Femur (tissue), 1 donor: ENCODE measurements around the gene FSTL4.

ENCODE experiments used
- DNase-seq: peaks from one replicate; pipeline ENCODE4 v3.0.0-alpha.2; 2017

Gene FSTL4

DNA sequence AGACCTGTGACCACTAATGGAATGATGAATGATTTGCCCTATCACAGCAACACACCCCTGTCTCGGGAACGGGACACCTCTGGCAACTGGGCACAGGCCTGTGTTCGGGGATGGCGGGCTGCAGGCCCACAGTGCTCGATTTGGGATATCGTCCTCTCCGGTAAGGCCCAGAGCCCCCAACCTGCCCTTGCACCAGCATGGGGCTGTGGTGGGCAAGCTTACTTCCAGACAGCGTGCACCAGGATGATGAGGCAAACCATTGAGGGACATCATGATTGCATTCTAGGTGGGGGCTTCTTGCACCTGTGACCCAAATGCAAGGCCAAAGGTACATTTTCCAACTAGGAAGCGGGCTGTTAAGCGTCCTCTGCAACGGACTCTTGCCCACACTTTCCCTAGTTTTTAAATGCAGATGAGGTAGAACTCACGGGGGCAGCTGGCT is 275.4 kb downstream of the FSTL4 start:
- DNase-seq: no peak

DNA sequence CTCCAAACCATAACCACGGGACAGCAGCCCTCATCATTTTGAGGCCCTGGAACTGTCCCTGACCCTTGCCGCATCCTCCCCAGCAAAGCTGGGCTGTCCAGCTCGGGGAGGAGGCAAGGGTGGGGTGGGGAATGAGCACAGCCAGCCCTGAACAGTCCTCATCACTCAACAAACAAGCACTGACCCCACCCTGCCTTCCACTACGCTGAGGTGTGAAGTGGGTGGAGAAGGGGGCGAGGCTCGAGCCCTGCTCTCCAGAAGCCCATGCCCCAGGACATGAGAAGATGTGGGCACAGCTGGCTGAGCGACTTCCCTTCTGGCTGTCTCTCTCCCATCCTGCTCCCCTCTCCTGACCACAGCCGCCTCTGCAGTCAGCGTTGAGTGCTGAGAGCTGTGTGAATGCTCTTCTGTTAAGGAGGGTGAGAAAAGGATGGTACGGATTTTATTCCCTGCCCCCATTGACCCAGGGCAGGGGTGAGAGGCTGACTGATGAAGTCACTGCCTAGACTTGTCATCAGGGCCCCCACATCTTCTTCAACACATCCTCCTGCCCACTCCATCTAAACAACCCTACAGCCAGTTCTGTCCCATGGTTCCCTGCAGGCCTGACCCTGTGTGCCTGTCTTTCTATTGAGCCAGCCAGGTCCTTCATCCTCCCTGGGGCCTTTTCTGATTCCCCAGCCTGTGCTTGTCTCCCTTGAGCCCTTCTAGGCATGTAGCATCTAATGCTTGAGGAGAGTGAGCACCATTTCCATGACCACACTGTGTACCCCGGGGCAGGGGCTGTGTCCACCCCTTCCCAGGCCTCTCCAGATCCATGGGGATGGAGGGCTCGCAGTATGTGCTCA is 276.0 kb downstream of the FSTL4 start:
- no peak for DNase-seq

DNA sequence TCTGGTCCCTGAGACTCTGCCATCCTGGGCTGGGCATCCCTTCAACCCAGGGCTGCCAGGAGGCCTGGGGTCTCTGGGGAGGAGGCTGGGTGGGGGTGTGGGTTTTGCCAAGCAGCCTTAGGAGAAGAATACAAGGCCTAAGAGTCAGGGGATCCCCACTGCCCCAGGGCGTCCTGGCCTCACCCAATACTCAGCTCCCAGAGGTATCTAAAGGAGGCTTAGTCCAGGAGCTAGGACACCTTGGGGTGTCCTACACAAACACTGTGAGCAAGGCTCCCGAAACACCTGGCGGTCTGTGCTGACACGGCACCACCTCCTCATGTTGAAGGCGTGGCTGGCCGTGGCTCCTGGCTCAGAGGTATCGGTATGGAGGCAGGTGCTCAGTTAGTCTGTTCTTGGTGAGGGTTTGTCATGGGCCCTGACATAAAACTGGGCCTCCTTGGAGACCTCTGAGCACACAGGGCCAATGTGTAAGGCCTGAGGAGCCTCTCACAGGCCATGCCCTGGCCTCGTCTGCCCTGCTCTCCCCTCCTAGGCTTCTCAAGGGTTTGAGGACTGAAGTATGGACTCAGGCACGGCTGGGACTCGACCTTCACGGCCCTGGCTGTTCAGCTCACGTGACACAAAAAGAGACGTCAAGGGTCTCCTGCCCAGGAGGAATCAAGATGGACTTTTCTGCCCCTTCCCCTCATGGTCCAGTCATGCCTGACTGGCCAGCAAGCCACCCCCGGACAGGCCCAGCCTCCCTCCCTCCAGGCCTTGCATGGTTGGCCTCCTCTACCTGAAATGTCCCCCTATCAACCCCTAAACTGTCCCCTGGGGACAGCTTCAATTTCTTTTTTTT is 277.3 kb downstream of the FSTL4 start:
- no peak for DNase-seq

- DNase-seq: no peak
These were observed 278.8 kb downstream of the FSTL4 start for GRCh38 chr5:133333326-133334150.

DNA sequence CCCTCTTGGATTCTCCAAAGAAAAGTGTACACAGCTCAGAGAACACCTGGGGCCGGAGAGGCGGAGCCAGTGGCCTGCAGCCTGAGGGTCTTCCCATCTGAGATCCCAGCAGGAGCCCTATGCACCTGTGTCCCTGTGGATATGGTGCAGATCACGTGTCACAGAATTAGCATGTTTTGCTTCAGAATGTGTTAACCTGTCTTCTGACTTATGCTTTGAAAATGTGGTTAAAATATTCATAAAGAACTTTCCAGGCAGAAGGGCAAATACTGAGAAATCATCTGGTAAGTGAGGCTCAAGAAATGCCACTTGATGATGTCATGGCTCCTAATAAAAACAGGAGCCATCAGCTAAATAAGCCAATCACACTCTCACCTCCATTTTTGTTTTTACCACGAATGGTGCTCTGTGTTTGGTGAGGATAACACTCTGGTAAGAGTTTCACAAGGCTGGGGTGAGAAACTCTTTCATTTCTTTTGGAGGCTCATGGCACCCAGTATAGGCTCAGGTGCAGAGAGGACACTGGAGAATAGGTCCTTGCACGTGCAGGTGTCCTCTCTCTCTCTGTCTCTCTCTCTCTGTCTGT is 279.8 kb downstream of the FSTL4 start:
- DNase-seq: no peak

DNA sequence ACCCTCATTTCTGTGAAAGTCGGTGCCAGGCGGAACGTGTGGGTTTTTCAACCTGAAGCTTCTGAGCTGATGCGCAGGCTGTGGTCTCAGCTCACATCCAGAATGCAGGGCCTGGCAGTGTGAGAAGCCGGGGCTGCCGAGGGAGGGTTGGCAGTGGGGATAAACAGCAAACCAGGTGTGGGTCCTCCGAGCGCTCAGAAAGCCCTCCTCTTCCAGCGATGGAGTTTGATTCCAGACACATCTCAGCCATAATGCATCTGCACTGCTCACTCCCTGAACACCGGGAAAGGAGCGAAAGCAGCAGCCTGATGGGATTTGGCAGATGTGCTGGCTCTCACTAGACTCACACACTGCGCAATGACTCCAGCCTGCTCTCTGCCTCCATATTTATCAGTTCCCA is 280.4 kb downstream of the FSTL4 start:
- peak; percentile 32 for DNase-seq

- DNase-seq: no peak
These were observed 281.4 kb downstream of the FSTL4 start for GRCh38 chr5:133330956-133331355.

DNA sequence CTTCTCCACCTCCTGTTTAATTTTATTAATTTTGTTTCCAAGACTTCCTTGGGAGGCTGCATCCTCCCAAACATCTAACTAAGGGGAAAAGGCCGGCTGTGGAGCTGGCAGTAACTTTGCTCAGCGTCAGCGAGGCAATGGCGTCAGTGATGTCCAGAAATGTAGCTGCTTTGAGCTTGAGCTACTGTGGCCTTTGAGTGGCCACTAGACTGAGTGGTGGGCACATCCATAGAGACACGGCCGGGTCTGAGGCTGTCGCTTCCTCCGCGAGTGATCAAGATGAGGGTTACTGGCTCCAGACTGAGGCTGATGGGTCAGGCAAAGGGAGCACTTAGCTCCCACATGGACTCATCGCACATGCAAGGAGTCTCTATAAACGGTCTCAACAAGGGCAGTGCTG is 283.5 kb downstream of the FSTL4 start:
- DNase-seq: no peak

DNA sequence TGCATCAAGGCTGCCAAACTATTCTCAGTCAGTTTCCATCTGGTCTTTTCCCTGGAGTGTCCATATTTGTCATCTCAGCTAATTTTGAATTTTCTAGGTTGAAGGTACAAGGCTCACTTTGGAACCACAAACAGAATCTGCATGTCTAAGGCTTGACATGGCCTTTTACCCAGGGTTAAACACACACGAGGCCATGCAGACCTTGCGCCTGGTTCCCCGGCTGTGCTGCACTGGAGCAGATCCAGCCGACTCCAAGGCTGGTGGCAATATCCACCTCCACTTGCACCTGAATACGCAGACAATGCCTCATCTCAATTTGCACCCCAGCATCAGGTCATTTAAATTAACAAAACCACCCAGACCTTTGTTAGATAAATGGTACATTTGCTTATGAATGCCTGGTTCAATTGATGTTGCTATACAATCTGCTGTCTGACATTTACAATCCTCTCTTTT is 284.4 kb downstream of the FSTL4 start:
- DNase-seq: no peak

DNA sequence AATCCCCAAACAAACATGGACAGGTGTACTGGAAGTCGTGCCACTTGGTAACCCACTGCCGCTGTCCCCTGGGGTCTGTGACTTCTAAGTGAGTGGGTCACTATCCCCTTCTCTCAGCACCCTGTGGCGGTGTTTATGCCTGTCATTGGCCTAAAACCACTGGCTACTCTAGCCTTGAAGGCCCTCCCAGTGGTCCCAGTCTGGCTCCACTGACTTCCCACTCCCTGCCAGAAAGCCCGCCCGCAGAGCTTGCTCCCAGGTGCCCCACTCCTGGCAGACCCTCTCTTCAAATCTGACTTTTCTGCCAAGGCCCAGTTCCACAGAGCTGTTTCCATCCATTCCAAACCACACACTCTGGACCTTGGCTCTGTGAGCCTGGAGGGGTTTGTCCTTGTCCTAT is 286.0 kb downstream of the FSTL4 start:
- no peak for DNase-seq

GRCh38 chr5:133325864-133326263 is 286.5 kb downstream of the FSTL4 start:
- DNase-seq: no peak

- DNase-seq: no peak
These were observed 287.4 kb downstream of the FSTL4 start for GRCh38 chr5:133324926-133325325.

DNA sequence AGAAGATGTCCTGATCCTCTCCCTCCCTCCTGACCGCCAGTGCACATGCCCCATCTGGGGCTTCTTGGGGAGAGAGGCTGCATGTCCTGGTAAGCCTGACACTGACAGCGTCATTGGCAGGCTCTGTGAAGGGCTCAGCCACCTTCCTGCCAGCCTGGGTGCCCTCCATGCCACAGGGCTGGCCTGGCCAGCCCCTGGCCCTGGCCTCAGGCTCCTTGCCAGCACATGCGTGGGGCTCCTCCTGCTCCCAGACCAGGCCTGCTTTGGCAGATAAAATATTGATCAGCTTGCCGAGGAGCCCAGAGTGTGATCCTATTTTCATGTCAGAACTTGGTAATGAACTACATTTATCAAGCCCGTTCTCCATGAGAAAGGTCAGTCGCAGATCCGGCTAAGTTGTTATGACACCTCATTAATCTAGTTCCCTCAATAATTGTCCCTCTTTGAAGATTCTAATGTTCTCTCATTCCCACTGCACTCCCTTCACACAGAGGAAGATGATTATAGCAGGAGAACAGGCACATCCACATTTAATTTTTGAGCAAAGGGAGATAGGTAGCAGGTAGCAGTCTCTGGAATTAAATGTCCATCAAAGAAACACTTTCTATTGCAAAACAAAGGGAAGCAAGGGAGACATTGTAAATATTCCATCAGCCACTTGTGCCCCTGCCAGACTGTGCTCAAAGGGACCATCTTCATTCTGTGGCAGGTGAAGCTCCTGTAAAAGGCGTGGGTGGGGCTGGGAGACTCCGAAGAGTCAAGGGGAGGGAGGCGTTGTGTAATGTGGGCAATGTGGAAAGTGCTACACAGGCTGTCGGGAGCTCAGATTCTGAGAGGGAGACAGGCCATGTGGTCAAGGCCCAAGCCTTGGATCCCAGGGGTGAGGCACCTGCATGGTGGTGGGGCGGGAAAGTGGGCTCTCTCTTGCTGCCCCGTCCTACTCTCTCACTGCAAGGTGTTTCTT is 288.6 kb downstream of the FSTL4 start:
- DNase-seq: no peak

DNA sequence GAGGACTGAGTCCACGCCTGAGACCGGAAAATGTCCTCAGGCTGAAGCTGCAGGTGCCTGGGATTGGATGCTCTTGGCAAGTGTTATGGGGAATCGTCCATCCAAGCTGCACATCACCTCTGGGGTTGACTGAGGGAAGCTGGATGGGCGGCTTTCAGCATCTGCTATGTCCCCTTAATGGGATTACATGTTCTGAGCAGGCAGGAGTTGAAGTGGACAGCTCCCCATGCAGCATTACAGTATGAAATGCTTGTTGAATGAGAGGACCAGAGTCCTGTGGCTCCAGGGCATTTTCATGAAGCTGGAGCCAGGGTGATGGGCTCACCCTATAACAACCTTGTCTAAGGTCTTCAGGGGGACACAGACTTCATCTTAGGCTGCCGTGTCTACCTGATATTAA is 289.6 kb downstream of the FSTL4 start:
- DNase-seq: no peak

GRCh38 chr5:133321833-133322420 is 290.4 kb downstream of the FSTL4 start:
- no peak for DNase-seq

GRCh38 chr5:133321286-133321832 is 291.0 kb downstream of the FSTL4 start:
- no peak for DNase-seq

- no peak for DNase-seq
These were observed 292.3 kb downstream of the FSTL4 start for GRCh38 chr5:133319905-133320520.

DNA sequence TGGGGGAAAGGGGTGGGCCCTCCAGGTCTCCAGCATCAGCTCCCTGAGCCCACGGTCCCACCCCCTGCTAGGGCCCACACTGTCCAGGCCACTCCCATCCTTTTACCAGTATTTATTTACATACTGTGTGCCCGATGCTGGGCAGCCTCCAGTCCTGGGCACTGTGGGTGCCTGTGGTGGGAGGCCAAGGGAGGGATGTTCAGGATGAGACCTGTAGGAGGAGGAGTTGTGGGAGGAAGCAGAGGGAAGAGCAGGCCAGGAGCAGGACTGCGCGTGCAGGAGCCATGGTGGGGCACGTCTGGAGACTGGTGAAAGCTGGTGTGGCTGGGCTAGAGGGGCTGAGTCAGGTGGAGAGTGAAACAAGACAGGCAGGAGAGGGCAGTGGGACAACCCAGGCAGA is 293.1 kb downstream of the FSTL4 start:
- no peak for DNase-seq

DNA sequence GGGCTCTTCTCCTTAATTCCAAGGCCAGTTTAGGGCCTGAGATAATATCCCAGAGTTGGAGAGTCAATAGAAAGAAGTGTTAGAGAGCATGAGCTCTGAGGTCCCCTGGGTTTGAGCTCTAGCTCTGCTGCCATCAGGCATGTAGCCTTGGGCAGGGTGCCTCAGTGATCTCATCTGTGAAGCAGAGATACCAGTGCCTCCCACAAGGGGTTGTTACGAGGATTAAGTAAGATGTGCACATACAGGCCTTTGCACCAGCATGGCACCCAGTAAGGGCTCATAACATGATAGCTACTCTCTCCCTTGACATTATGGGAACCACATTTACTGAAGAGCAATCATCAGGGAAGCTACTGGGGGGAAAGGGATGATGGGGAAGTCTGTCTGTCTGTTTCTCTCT is 294.8 kb downstream of the FSTL4 start:
- no peak for DNase-seq
